ENCODE data around the gene DRAM2. TPM values are rescaled to one million over a fixed set of nuclear protein-coding genes. Genes with fewer than 3 reads are reported as not detected.

DRAM2 gene
- total and polyA plus RNA-seq, 2 donors (not counting 3 experiments of a cell fraction or from before 2014, with no cell fraction given): 21.7 to 55.9 TPM

DNA sequence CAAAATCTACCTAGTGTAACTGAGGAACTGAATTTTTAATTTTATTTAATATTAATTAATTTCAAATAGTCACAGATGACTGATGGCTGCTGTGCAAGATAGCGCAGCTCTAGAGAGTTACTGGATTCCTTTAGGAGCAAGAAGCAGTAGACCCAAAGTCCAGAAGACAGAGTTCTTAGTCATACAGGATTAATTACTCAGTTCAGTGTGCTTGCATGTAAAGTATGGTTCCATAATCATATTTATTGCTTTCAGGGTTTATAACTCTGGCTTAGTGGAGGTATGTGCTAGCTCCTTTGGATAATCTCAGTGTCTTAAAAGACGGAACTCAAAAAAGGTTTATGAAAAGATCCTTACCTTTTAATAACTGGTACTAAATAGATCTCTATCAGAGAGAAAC is 17.5 kb upstream of the DRAM2 start:
- CTCF ChIA-PET: interaction anchor here (1.7 kb wide), 1 partner anchor 13 kb away, joined by 3 read pairs; no protein-coding TSS in a partner anchor
- Histone ChIP-seq H3K9ac (replicated peaks; ENCODE audit: extremely low read depth, insufficient read depth, low read length) (no peak overlapping the region), H3K27me3 (ENCODE audit: control insufficient read depth in 2 of 2, insufficient read depth in 2 of 2, low read length in 2 of 2) (no peaks in the 10 kb centered on the region), H4K20me1 (replicated peaks; ENCODE audit: control insufficient read depth, extremely low read depth, insufficient read depth, low read length) (no peaks in the 10 kb centered on the region), H3K9me3 (replicated peaks; ENCODE audit: control insufficient read depth, insufficient read depth, low read length) (no peaks in the 10 kb centered on the region), H3K79me2 (ENCODE audit: control insufficient read depth, insufficient read depth, low read length) (peaks cover 46% of the 10 kb centered on the region), H3K36me3 (ENCODE audit: control insufficient read depth in 2 of 2, extremely low read depth in 1 of 2, insufficient read depth in 2 of 2, low read length in 2 of 2) (peaks cover 6 to 7% of the 10 kb centered on the region in 2 experiments), H2AFZ (ENCODE audit: low read depth, low read length) (no peak overlapping the region), H3K4me2 (ENCODE audit: insufficient read depth, low read length) (no peak overlapping the region), H3K9me1 (replicated peaks; ENCODE audit: control insufficient read depth, extremely low read depth, insufficient read depth, low read length) (no peaks in the 10 kb centered on the region), H3K4me1 (ENCODE audit: control insufficient read depth, extremely low read depth, insufficient read depth, low read length) (no peaks in the 10 kb centered on the region), H3K4me3 (replicated peaks in 1 of 3; ENCODE audit: insufficient read depth in 1 of 3, low read depth in 1 of 3, low read length in 3 of 3) (no peak overlapping the region), H3K27ac (ENCODE audit: insufficient read depth, low read depth, low read length) (no peak overlapping the region)
- FAIRE-seq (no peak), DNase-seq (ENCODE audit: low read depth, low spot score) (no peak)
- intact Hi-C loops (cut with micrococcal nuclease): no loop called here
- no TSS peak for BruUV-seq (replicated peaks)
- TF ChIP-seq POLR2AphosphoS5 (IDR thresholded peaks at IDR 0.05; ENCODE audit: insufficient read depth, low read depth, low read length) (no peak), MYC (IDR thresholded peaks at IDR 0.05; ENCODE audit: low read depth, low read length) (no peak), FOS (IDR thresholded peaks at IDR 0.05; ENCODE audit: borderline replicate concordance, insufficient read depth, low read length) (no peak), POLR2A (IDR thresholded peaks at IDR 0.05; ENCODE audit: low read depth, low read length) (no peak), GATA2 (IDR thresholded peaks at IDR 0.05; ENCODE audit: insufficient read depth, insufficient read length, low read depth, low read length) (no peak), JUN (IDR thresholded peaks at IDR 0.05; ENCODE audit: borderline replicate concordance, insufficient read depth, insufficient read length, low read depth) (no peak), EZH2 (IDR thresholded peaks at IDR 0.05; ENCODE audit: borderline replicate concordance, low read depth, low read length, severe bottlenecking) (no peak)
- TF ChIP-seq, protein P1, sequence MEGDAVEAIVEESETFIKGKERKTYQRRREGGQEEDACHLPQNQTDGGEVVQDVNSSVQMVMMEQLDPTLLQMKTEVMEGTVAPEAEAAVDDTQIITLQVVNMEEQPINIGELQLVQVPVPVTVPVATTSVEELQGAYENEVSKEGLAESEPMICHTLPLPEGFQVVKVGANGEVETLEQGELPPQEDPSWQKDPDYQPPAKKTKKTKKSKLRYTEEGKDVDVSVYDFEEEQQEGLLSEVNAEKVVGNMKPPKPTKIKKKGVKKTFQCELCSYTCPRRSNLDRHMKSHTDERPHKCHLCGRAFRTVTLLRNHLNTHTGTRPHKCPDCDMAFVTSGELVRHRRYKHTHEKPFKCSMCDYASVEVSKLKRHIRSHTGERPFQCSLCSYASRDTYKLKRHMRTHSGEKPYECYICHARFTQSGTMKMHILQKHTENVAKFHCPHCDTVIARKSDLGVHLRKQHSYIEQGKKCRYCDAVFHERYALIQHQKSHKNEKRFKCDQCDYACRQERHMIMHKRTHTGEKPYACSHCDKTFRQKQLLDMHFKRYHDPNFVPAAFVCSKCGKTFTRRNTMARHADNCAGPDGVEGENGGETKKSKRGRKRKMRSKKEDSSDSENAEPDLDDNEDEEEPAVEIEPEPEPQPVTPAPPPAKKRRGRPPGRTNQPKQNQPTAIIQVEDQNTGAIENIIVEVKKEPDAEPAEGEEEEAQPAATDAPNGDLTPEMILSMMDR (IDR thresholded peaks at IDR 0.05; ENCODE audit: extremely low read depth in 1 of 2, insufficient read depth in 1 of 2, low read depth in 1 of 2, low read length in 2 of 2): no peak
- TF ChIP-seq, protein P2, sequence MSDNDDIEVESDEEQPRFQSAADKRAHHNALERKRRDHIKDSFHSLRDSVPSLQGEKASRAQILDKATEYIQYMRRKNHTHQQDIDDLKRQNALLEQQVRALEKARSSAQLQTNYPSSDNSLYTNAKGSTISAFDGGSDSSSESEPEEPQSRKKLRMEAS (IDR thresholded peaks at IDR 0.05; ENCODE audit: insufficient read depth, insufficient read length): no peak
- POLR2A ChIA-PET: no interaction called here
- dilution Hi-C loops (cut with MboI; ENCODE audit: extremely low pct_ligation_motif_present, low sequenced_read_pairs): no loop called here
